IMR-90 (cell line): Measurements from ENCODE around the gene CD7.

Experiments
- CTCF ChIP-seq: conservative IDR thresholded peaks from 2 replicates; pipeline ENCODE4 v1.5.1; 2012; ENCODE audit warnings: mild to moderate bottlenecking, low read depth, low read length, improper control_type of control experiment
- MAFK ChIP-seq: IDR thresholded peaks from 2 replicates; pipeline ENCODE4 v1.6.1; 2012; ENCODE audit warnings: low read depth, low read length, improper control_type of control experiment
- POLR2A ChIP-seq: IDR thresholded peaks from 2 replicates; pipeline ENCODE4 v1.6.1; 2012; ENCODE audit warnings: mild to moderate bottlenecking, low read depth, low read length

- TF ChIP-seq MAFK (no peak), CTCF (peak; percentile 66), POLR2A (no peak)
Measured at GRCh38 chr17:82320956-82321927, 3.8 kb upstream of the CD7 start.
